ENCODE measurements around the gene SGPL1.

- TF ChIP-seq YY1 (IDR thresholded peaks at IDR 0.05; ENCODE audit: low read depth) (no peak), MAX (IDR thresholded peaks at IDR 0.05) (no peak), EGR1 (IDR thresholded peaks at IDR 0.05) (no peak), CEBPB (IDR thresholded peaks at IDR 0.05) (no peak), TCF12 (IDR thresholded peaks at IDR 0.05; ENCODE audit: low read depth) (no peak), REST (IDR thresholded peaks at IDR 0.05; ENCODE audit: low read depth) (no peak), CREB1 (IDR thresholded peaks at IDR 0.05; ENCODE audit: low read depth) (no peak), RAD21 (IDR thresholded peaks at IDR 0.05; ENCODE audit: low read depth) (no peak), EP300 (IDR thresholded peaks at IDR 0.05; ENCODE audit: borderline replicate concordance) (no peak), TAF1 (IDR thresholded peaks at IDR 0.05; ENCODE audit: low read depth) (no peak), TEAD4 (IDR thresholded peaks at IDR 0.05) (no peak)
Measured at GRCh38 chr10:70912556-70912955, 96.8 kb downstream of the SGPL1 start.

Measured in Ishikawa (cell line).